ENCODE data around the gene KCND2. TPM values are rescaled to one million over a fixed set of nuclear protein-coding genes. Genes with fewer than 3 reads are reported as not detected.
"Not testable (repeated sequence)": the region's sequence is repeated elsewhere in the genome, so short reads cannot be mapped to it uniquely, and the experiment has no call there.

KCND2 gene
- total RNA-seq, 2 experiments from 2014 or later = not detected

- H3K27ac Mint-ChIP-seq = no peak overlapping the region
Measured at GRCh38 chr7:120775755-120776154, 502.8 kb downstream of the KCND2 start.

GRCh38 chr7:120779078-120779477, 506.1 kb downstream of the KCND2 start:
- not testable (repeated sequence) for H3K36me3 Mint-ChIP-seq, H3K27me3 Mint-ChIP-seq, DNase-seq, H3K27ac Mint-ChIP-seq, H3K9me3 Mint-ChIP-seq, H3K4me3 Mint-ChIP-seq, H3K4me1 Mint-ChIP-seq

More at GRCh38 chr7:120775755-120776154, 502.8 kb downstream of the KCND2 start:
- Mint-ChIP-seq H3K4me3 (no peak overlapping the region), H3K9me3 (no peaks in the 10 kb centered on the region), H3K4me1 (no peaks in the 10 kb centered on the region), H3K36me3 (no peaks in the 10 kb centered on the region), H3K27me3 (peaks cover 6% of the 10 kb centered on the region)
- DNase-seq = no peak

GRCh38 chr7:120780451-120780850, 507.5 kb downstream of the KCND2 start:
- H3K9me3 Mint-ChIP-seq, H3K27me3 Mint-ChIP-seq, H3K4me1 Mint-ChIP-seq, H3K36me3 Mint-ChIP-seq, H3K27ac Mint-ChIP-seq, H3K4me3 Mint-ChIP-seq, DNase-seq: not testable (repeated sequence)

GRCh38 chr7:120780938-120781337, 508.0 kb downstream of the KCND2 start:
- Mint-ChIP-seq H3K36me3 (no peaks in the 10 kb centered on the region), H3K27ac (no peak overlapping the region)

GRCh38 chr7:120781924-120782323, 508.9 kb downstream of the KCND2 start:
- DNase-seq, H3K4me3 Mint-ChIP-seq, H3K36me3 Mint-ChIP-seq, H3K4me1 Mint-ChIP-seq, H3K9me3 Mint-ChIP-seq, H3K27ac Mint-ChIP-seq, H3K27me3 Mint-ChIP-seq: not testable (repeated sequence)

More at GRCh38 chr7:120780938-120781337, 508.0 kb downstream of the KCND2 start:
- H3K4me3 Mint-ChIP-seq = no peak overlapping the region
- no peaks in the 10 kb centered on the region for H3K9me3 Mint-ChIP-seq
- DNase-seq = no peak
- H3K4me1 Mint-ChIP-seq = no peaks in the 10 kb centered on the region
- H3K27me3 Mint-ChIP-seq = no peaks in the 10 kb centered on the region

- Mint-ChIP-seq H3K36me3 (no peaks in the 10 kb centered on the region), H3K9me3 (no peaks in the 10 kb centered on the region), H3K27ac (no peak overlapping the region), H3K27me3 (no peaks in the 10 kb centered on the region), H3K4me3 (no peak overlapping the region), H3K4me1 (no peaks in the 10 kb centered on the region)
- no peak for DNase-seq
Measured at GRCh38 chr7:120783273-120783672, 510.3 kb downstream of the KCND2 start.

- Mint-ChIP-seq H3K36me3 (no peaks in the 10 kb centered on the region), H3K4me3 (no peak overlapping the region), H3K27me3 (no peaks in the 10 kb centered on the region), H3K9me3 (no peaks in the 10 kb centered on the region), H3K4me1 (no peaks in the 10 kb centered on the region), H3K27ac (no peak overlapping the region)
- DNase-seq = no peak
Measured at GRCh38 chr7:120783721-120784120, 510.7 kb downstream of the KCND2 start.

GRCh38 chr7:120785095-120785494, 512.1 kb downstream of the KCND2 start:
- no peaks in the 10 kb centered on the region for H3K36me3 Mint-ChIP-seq
- H3K4me3 Mint-ChIP-seq = no peak overlapping the region
- H3K27me3 Mint-ChIP-seq = no peaks in the 10 kb centered on the region
- no peaks in the 10 kb centered on the region for H3K9me3 Mint-ChIP-seq
- H3K4me1 Mint-ChIP-seq = no peaks in the 10 kb centered on the region
- DNase-seq = no peak
- H3K27ac Mint-ChIP-seq = no peak overlapping the region

GRCh38 chr7:120792091-120792860, 519.3 kb downstream of the KCND2 start:
- no peaks in the 10 kb centered on the region for H3K36me3 Mint-ChIP-seq
- H3K27ac Mint-ChIP-seq = no peak overlapping the region
- DNase-seq = peak; percentile 53
- no peak overlapping the region for H3K4me3 Mint-ChIP-seq
- H3K4me1 Mint-ChIP-seq = no peaks in the 10 kb centered on the region
- H3K9me3 Mint-ChIP-seq = no peaks in the 10 kb centered on the region
- H3K27me3 Mint-ChIP-seq = peaks cover 3% of the 10 kb centered on the region

GRCh38 chr7:120792861-120793130, 519.8 kb downstream of the KCND2 start:
- Mint-ChIP-seq H3K36me3 (no peaks in the 10 kb centered on the region), H3K4me1 (no peaks in the 10 kb centered on the region), H3K27me3 (peaks cover 3% of the 10 kb centered on the region), H3K4me3 (no peak overlapping the region), H3K27ac (no peak overlapping the region), H3K9me3 (no peaks in the 10 kb centered on the region)
- DNase-seq = no peak

GRCh38 chr7:120793213-120793936, 520.4 kb downstream of the KCND2 start:
- H3K4me3 Mint-ChIP-seq = no peak overlapping the region
- no peaks in the 10 kb centered on the region for H3K9me3 Mint-ChIP-seq
- H3K36me3 Mint-ChIP-seq = no peaks in the 10 kb centered on the region
- H3K27me3 Mint-ChIP-seq = peaks cover 3% of the 10 kb centered on the region
- no peak for DNase-seq
- no peaks in the 10 kb centered on the region for H3K4me1 Mint-ChIP-seq
- no peak overlapping the region for H3K27ac Mint-ChIP-seq

- Mint-ChIP-seq H3K4me3 (no peak overlapping the region), H3K27ac (no peak overlapping the region), H3K4me1 (no peaks in the 10 kb centered on the region), H3K36me3 (no peaks in the 10 kb centered on the region), H3K9me3 (no peaks in the 10 kb centered on the region), H3K27me3 (peaks cover 5% of the 10 kb centered on the region)
- DNase-seq = no peak
Measured at GRCh38 chr7:120794106-120794729, 521.2 kb downstream of the KCND2 start.

- no peaks in the 10 kb centered on the region for H3K9me3 Mint-ChIP-seq
- H3K27ac Mint-ChIP-seq = no peak overlapping the region
- H3K4me1 Mint-ChIP-seq = no peaks in the 10 kb centered on the region
- no peak for DNase-seq
- H3K27me3 Mint-ChIP-seq = peaks cover 12% of the 10 kb centered on the region
- no peak overlapping the region for H3K4me3 Mint-ChIP-seq
- H3K36me3 Mint-ChIP-seq = no peaks in the 10 kb centered on the region
Measured at GRCh38 chr7:120797026-120797645, 524.2 kb downstream of the KCND2 start.

- Mint-ChIP-seq H3K4me3 (no peak overlapping the region), H3K9me3 (no peaks in the 10 kb centered on the region), H3K36me3 (no peaks in the 10 kb centered on the region), H3K27me3 (peaks cover 16% of the 10 kb centered on the region), H3K4me1 (no peaks in the 10 kb centered on the region), H3K27ac (no peak overlapping the region)
- DNase-seq = no peak
Measured at GRCh38 chr7:120799147-120799546, 526.2 kb downstream of the KCND2 start.

Data from activated naive CD8-positive, alpha-beta T cell treated with anti-CD3 and anti-CD28 coated beads for 36 hours (primary cell).